Brain microvascular endothelial cell (primary cell): ENCODE data around the gene CHST13.

Experiments
- DNase-seq: peaks from one replicate; pipeline ENCODE4 v3.0.0-alpha.2; 2020
- H3K27ac ChIP-seq: fragments of 250-450 bp; sonication (Bioruptor Pico); 2 replicates; pipeline ENCODE4 v1.5.1; 2020; ENCODE audit warnings: mild to moderate bottlenecking, moderate library complexity
- H3K27me3 ChIP-seq: fragments of 250-450 bp; sonication (Bioruptor Pico); replicated peaks from 2 replicates; pipeline ENCODE4 v1.5.1; 2020; ENCODE audit warnings: mild to moderate bottlenecking
- H3K36me3 ChIP-seq: fragments of 250-450 bp; sonication (Bioruptor Pico); replicated peaks from 2 replicates; pipeline ENCODE4 v1.5.1; 2020; ENCODE audit warnings: mild to moderate bottlenecking
- H3K4me3 ChIP-seq: 2 replicates; pipeline ENCODE4 v1.5.1; 2011; ENCODE audit warnings: low read depth, mild to moderate bottlenecking, control low read depth, low read length, moderate library complexity
- in situ Hi-C: cut with HindIII; loops from 2 replicates; pipeline ENCODE4 v1.10.0; 2017; ENCODE audit warnings: low sequenced_read_pairs, low pct_ligation_motif_present
- TF ChIP-seq, protein P1 (sequence below): IDR thresholded peaks from 2 replicates; pipeline ENCODE4 v1.5.1; 2011; ENCODE audit warnings: low read depth, mild to moderate bottlenecking, moderate library complexity, low read length, control low read depth, inconsistent platforms; ENCODE audit errors: missing control alignments

CHST13 gene

DNA sequence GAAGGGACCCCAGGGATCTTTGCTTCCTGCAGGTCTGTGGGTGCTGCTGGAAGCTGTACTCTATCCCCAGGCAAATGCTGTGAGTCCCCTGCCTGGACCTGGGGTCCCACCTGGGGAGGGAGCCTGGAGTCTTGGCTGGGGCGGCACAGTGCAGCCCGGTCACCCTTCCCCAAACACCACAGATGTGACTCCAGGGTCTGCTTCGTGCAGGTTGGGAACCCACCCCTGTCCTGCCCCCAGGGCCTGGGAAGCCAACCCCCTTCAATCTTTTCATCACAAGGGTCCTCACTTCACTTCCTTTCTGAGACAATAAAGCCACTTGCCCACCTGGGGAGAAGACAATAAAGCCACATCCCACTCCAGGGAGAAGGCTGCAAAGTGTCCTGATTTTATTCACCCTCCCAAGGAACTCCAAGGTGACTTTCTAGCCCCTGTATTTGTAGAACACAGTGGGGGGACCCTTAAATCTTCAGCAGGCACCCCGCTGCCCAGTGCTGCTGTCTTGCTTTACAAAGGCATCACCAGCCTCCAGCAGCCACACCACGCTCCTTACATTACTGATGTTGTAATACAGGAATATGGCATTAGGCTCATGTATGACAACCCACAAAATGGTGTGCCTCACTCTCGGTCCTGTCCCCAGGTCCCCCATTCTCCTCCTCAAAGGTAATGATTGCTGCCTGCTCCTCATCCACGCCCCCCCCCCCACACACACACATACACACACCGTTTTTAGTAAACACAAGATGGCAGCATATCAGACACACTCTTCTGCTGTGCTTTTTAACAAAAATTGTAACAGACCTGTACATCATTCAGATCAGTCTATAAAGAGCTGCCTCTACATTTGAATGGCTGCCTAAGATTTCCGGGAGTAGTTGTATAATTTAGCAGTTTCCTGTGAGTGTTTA lies 24.9 kb downstream of the CHST13 start:
- Histone ChIP-seq H3K27ac (no peak overlapping the region), H3K4me3 (no peak overlapping the region), H3K27me3 (peaks cover 20% of the 10 kb centered on the region), H3K36me3 (no peaks in the 10 kb centered on the region)
- no peak for DNase-seq
- in situ Hi-C loops, result no loop called here
- TF ChIP-seq, protein P1, sequence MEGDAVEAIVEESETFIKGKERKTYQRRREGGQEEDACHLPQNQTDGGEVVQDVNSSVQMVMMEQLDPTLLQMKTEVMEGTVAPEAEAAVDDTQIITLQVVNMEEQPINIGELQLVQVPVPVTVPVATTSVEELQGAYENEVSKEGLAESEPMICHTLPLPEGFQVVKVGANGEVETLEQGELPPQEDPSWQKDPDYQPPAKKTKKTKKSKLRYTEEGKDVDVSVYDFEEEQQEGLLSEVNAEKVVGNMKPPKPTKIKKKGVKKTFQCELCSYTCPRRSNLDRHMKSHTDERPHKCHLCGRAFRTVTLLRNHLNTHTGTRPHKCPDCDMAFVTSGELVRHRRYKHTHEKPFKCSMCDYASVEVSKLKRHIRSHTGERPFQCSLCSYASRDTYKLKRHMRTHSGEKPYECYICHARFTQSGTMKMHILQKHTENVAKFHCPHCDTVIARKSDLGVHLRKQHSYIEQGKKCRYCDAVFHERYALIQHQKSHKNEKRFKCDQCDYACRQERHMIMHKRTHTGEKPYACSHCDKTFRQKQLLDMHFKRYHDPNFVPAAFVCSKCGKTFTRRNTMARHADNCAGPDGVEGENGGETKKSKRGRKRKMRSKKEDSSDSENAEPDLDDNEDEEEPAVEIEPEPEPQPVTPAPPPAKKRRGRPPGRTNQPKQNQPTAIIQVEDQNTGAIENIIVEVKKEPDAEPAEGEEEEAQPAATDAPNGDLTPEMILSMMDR, result no peak

DNA sequence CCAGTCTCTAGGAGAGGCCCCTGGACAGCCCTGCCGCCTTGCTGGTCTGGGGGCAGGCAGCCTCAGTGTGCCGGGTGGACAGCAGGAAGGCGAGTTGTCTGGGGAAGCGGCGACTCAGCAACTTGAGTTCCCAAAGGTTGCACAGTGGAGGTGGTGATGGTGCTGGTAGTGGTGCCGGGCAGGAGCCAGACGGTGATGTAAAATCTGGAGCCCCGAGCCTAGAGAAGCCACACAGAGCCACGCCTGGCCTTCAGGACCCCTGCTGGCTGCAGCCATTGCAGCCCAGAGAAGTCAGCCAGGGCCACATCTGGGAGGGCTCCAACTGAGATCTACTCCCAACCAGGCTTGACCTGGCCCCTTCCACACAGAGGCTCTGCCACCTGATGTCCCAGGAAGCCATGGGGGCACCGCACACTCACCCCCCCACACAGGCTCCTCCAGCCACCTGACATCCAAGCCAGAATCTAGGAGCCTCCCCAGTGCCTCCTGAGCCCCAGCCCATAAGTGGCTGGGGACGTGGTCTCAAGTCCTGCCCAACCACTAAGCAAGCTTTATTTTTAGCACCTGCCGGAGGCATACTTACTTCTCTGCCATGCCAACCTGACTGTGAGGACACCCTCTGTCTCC lies 26.0 kb downstream of the CHST13 start:
- no peak overlapping the region for H3K27ac ChIP-seq
- TF ChIP-seq, protein P1, result no peak
- no peaks in the 10 kb centered on the region for H3K36me3 ChIP-seq
- in situ Hi-C loops, result no loop called here
- H3K4me3 ChIP-seq, result no peak overlapping the region
- H3K27me3 ChIP-seq, result peaks cover 20% of the 10 kb centered on the region
- no peak for DNase-seq

GRCh38 chr3:126550488-126551051 lies 26.6 kb downstream of the CHST13 start:
- no peak for DNase-seq
- no peaks in the 10 kb centered on the region for H3K36me3 ChIP-seq
- peaks cover 20% of the 10 kb centered on the region for H3K27me3 ChIP-seq
- no peak overlapping the region for H3K4me3 ChIP-seq
- no peak overlapping the region for H3K27ac ChIP-seq
- TF ChIP-seq, protein P1, result no peak
- in situ Hi-C loops, result no loop called here

GRCh38 chr3:126551121-126551838 lies 27.3 kb downstream of the CHST13 start:
- Histone ChIP-seq H3K36me3 (no peaks in the 10 kb centered on the region), H3K4me3 (no peak overlapping the region), H3K27me3 (peaks cover 20% of the 10 kb centered on the region), H3K27ac (no peak overlapping the region)
- DNase-seq, result no peak
- in situ Hi-C loops, result no loop called here
- TF ChIP-seq, protein P1, result no peak

DNA sequence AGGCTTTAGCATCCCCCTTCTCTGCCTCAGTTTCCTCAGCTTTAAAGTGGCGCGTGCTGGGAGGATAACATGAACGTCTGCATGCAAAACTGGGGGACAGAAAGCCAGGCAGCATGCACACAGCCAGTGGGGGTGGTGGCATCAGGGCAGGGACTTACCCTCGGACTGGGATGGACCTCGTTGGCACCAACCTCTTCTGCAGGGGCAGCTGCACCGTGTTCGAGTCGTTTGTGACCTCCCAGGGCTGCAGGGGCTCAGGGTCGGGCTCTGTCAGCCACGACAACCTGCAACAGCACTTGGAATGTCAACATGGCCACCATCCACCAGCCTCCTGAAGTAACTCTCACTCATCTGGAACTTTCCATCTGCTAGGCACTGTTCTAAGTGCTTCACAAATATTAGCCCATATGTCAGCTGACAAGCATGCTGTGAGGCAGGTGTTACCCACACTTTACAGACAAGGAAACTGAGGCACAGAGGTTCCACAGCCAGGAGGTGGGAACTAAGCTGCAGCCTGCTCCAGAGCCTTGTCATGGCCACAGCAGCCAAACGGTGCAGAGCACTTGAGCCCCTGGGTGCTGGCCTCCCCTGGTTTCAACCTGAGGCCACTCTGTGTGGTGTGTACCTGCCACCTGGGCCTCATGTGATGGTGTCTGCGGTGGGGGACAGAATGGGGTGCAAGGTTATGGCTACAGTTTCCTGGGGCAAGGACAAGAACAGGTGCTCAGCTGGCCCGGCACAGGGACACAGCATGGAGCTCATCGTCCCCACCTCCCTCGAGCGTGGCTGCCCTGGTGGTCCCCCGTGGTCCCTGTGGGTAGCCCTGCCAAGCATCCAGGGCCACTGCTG lies 28.1 kb downstream of the CHST13 start:
- no peak for DNase-seq
- Histone ChIP-seq H3K4me3 (no peak overlapping the region), H3K27ac (no peak overlapping the region), H3K36me3 (no peaks in the 10 kb centered on the region), H3K27me3 (peaks cover 20% of the 10 kb centered on the region)
- in situ Hi-C loops, result no loop called here
- TF ChIP-seq, protein P1, result no peak
